Fibroblast of villous mesenchyme (primary cell): Measurements from ENCODE around the gene GNA12. TPM values are rescaled to one million over a fixed set of nuclear protein-coding genes. Genes with fewer than 3 reads are reported as not detected.

Experiments
- DNase-seq: peaks from one replicate; pipeline ENCODE4 v3.0.0-alpha.2; 2010; ENCODE audit warnings: low read depth
- H3K4me3 ChIP-seq: 2 replicates; pipeline ENCODE4 v1.5.1; 2011; ENCODE audit warnings: low read depth, mild to moderate bottlenecking, low read length
- CTCF ChIP-seq: IDR thresholded peaks from 2 replicates; pipeline ENCODE4 v1.5.1; 2012; ENCODE audit warnings: low read depth, mild to moderate bottlenecking, low read length; ENCODE audit not compliant: insufficient read depth
- total RNA-seq: library from RNA; depleted of rRNA; stranded (reverse); fragments of >200 nt; gene quantifications from 2 replicates; pipeline ENCODE4 v1.2.3, GENCODE V29; 2012

Gene GNA12
- total RNA-seq, 1 donor, result 46.2 TPM

GRCh38 chr7:2717293-2718261 lies 126.5 kb downstream of the GNA12 start:
- peak; percentile 94 for DNase-seq
- H3K4me3 ChIP-seq, result no peak overlapping the region
- TF ChIP-seq CTCF, result no peak

- TF ChIP-seq CTCF, result no peak
- H3K4me3 ChIP-seq, result no peak overlapping the region
- DNase-seq, result no peak
Observed at GRCh38 chr7:2716906-2717292, 127.2 kb downstream of the GNA12 start.

- DNase-seq, result no peak
- no peak for TF ChIP-seq CTCF
- no peak overlapping the region for H3K4me3 ChIP-seq
Observed at GRCh38 chr7:2716488-2716887, 127.6 kb downstream of the GNA12 start.

- DNase-seq, result peak; percentile 71
- no peak for TF ChIP-seq CTCF
- H3K4me3 ChIP-seq, result no peak overlapping the region
Observed at GRCh38 chr7:2715341-2716231, 128.5 kb downstream of the GNA12 start.

- no peak for TF ChIP-seq CTCF
- DNase-seq, result no peak
- no peak overlapping the region for H3K4me3 ChIP-seq
Observed at GRCh38 chr7:2714636-2715035, 129.5 kb downstream of the GNA12 start.

GRCh38 chr7:2713978-2714377 lies 130.1 kb downstream of the GNA12 start:
- DNase-seq, result no peak
- no peak overlapping the region for H3K4me3 ChIP-seq
- TF ChIP-seq CTCF, result no peak
